Left renal pelvis (tissue), 4 donors: Measurements from ENCODE around the gene ZNF574. TPM values are rescaled to one million over a fixed set of nuclear protein-coding genes. Genes with fewer than 3 reads are reported as not detected.

Experiments used
- DNase-seq, 4 donors: peaks; one replicate each; pipeline ENCODE4 v3.0.0-alpha.2; 2013; ENCODE audit warnings: low read depth in 4 of 4, low spot score in 3 of 4
- polyA plus RNA-seq, 4 donors: library from polyadenylated mRNA; unstranded; fragments of 120-200 nt; gene quantifications; one replicate each; pipeline ENCODE4 v1.2.1, GENCODE V29; 2013; ENCODE audit not compliant: insufficient read length in 4 of 4

The ZNF574 gene
- polyA plus RNA-seq, 4 donors = 12.4 to 16.9 (median 12.9) TPM

- no peak for DNase-seq
Measured at GRCh38 chr19:42053037-42053935, 22.7 kb upstream of the ZNF574 start.

- no peak for DNase-seq
Measured at GRCh38 chr19:42054205-42054604, 21.8 kb upstream of the ZNF574 start.

- no peak for DNase-seq
Measured at GRCh38 chr19:42057846-42058245, 18.1 kb upstream of the ZNF574 start.

GRCh38 chr19:42059196-42059595 is 16.8 kb upstream of the ZNF574 start:
- no peak for DNase-seq

GRCh38 chr19:42060117-42060516 is 15.8 kb upstream of the ZNF574 start:
- DNase-seq = no peak

- no peak for DNase-seq
Measured at GRCh38 chr19:42062381-42062780, 13.6 kb upstream of the ZNF574 start.

- no peak for DNase-seq
Measured at GRCh38 chr19:42064432-42064831, 11.5 kb upstream of the ZNF574 start.

GRCh38 chr19:42065051-42065450 is 10.9 kb upstream of the ZNF574 start:
- DNase-seq = no peak

GRCh38 chr19:42065511-42065910 is 10.5 kb upstream of the ZNF574 start:
- DNase-seq = no peak

GRCh38 chr19:42066075-42066754 is 9.8 kb upstream of the ZNF574 start:
- no peak for DNase-seq

GRCh38 chr19:42067315-42067888 is 8.6 kb upstream of the ZNF574 start:
- DNase-seq = no peak

GRCh38 chr19:42068361-42068755 is 7.6 kb upstream of the ZNF574 start:
- DNase-seq = no peak

GRCh38 chr19:42068756-42069571 is 7.0 kb upstream of the ZNF574 start:
- no peak for DNase-seq

- DNase-seq = peak in 2 of 4 donors; percentile 29 to 32
Measured at GRCh38 chr19:42069619-42070351, 6.2 kb upstream of the ZNF574 start, which contains the start of gene GRIK5. TSS of gene GRIK5 (minus strand) at chr19:42070206. CDS start at chr19:42065770, 4,436 bp downstream.

GRCh38 chr19:42071247-42071646 is 4.7 kb upstream of the ZNF574 start:
- no peak for DNase-seq

GRCh38 chr19:42074513-42075363 is 1.2 kb upstream of the ZNF574 start:
- peak in 2 of 4 donors; percentile 20 to 36 for DNase-seq

GRCh38 chr19:42075364-42075615 is 676 bp upstream of the ZNF574 start:
- no peak for DNase-seq

- DNase-seq = no peak
Measured at GRCh38 chr19:42076380-42076944, 496 bp downstream of the ZNF574 start.

- no peak for DNase-seq
Measured at GRCh38 chr19:42078058-42078457, 2.1 kb downstream of the ZNF574 start.
